Large intestine (tissue), 3 donors: ENCODE measurements around the gene SLC41A3. TPM values are rescaled to one million over a fixed set of nuclear protein-coding genes. Genes with fewer than 3 reads are reported as not detected.

Experiments
- DNase-seq, 2 donors: peaks; one replicate each; pipeline versions ENCODE4 v3.0.0 to v3.0.0-alpha.2; 2013
- H3K27ac ChIP-seq: one replicate; pipeline ENCODE4 v1.5.1; 2013; ENCODE audit warnings: low read length
- H3K27me3 ChIP-seq: 2 replicates; pipeline ENCODE4 v1.6.1; 2013; ENCODE audit warnings: low read length; ENCODE audit not compliant: control insufficient read depth, insufficient read depth
- H3K36me3 ChIP-seq: 2 replicates; pipeline ENCODE4 v1.6.1; 2013; ENCODE audit warnings: low read length; ENCODE audit not compliant: control insufficient read depth, insufficient read depth
- H3K4me1 ChIP-seq: one replicate; pipeline ENCODE4 v1.6.1; 2013; ENCODE audit warnings: low read length; ENCODE audit not compliant: control insufficient read depth, insufficient read depth
- H3K4me3 ChIP-seq: one replicate; pipeline ENCODE4 v1.5.1; 2013; ENCODE audit warnings: low read length
- H3K9me3 ChIP-seq: one replicate; pipeline ENCODE4 v1.6.1; 2013; ENCODE audit warnings: mild to moderate bottlenecking, low read depth, low read length, moderate library complexity; ENCODE audit not compliant: control insufficient read depth
- WGBS: methylation state at CpG from one replicate; pipeline ENCODE4 v1.1.5; 2013; ENCODE audit warnings: low lambda C conversion rate; ENCODE audit not compliant: insufficient coverage; 5-methylcytosine and 5-hydroxymethylcytosine counted together
- polyA plus RNA-seq: library from polyadenylated mRNA; unstranded; fragments of 120-200 nt; gene quantifications from one replicate; pipeline ENCODE4 v1.2.1, GENCODE V29; 2013

SLC41A3 gene
- polyA plus RNA-seq, 1 donor = 32.8 TPM

DNA sequence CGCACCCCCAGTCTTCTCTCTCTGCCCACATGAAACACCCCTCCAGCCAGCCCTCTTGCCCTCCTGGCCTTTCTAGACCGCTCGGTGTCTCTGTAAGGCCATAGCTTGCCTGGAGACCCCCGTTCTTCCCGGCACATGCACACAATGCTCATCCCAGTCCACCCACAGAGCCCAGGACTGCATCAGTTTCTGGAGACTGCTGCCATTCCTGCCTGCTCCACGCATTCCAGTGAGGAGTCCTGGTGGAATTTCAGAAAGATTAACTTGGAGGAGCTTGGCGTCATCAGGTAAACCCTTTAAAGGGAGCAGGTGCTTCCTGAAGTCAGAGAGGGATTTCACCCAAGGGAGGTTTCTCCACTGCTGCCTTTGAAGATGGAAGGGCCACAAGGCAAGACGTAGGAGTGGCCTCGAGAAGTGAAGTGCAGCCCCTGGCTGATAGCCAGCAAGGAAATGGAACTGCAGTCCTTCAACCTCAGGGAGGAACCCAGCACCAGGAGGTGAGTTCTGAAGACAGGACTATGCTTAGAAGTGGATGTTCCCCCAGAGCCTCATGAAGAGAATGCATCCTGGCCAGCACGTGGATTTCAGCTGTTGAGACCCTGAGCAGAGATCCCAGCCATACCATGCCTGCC is 19.2 kb downstream of the SLC41A3 start:
- no peaks in the 10 kb centered on the region for H3K27me3 ChIP-seq
- DNase-seq = peak; percentile 21 to 23
- H3K9me3 ChIP-seq = peaks cover 4% of the 10 kb centered on the region
- H3K4me1 ChIP-seq = no peaks in the 10 kb centered on the region
- no CpG with 5 or more reads among the region's 10 CpGs for WGBS
- no peak overlapping the region for H3K4me3 ChIP-seq
- peaks cover 14% of the 10 kb centered on the region for H3K36me3 ChIP-seq
- H3K27ac ChIP-seq = no peak overlapping the region

DNA sequence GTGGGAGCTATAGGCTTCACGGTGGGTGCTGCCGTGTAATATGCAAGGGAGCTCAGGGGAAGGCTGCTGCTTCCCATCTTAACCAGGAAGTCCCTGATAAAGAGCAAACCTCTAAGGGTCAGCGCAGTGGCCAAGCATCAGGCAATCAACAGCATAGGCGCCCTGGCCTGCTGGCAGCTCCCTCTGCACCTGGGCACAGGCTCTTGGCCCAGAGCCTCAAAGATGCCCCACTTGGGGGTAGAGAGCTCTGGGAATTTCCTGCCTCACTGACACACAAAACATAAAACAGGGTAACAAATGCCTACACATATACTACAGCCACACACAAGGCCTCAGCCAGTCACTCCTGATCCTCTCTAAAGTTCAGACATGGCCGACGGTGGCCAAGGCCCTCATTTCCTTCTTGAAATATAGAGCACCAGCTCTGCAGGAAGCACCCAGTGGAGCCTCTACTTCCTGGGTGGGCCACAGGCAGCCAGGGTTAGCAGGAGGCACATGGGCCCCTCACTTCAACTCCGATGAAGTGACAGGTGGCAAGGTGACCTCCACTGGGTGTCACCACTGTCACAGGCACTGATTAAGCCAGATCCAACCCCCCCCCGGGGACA is 20.5 kb downstream of the SLC41A3 start:
- no peak for DNase-seq
- no peak overlapping the region for H3K27ac ChIP-seq
- peaks cover 4% of the 10 kb centered on the region for H3K9me3 ChIP-seq
- H3K4me1 ChIP-seq = no peaks in the 10 kb centered on the region
- no peaks in the 10 kb centered on the region for H3K27me3 ChIP-seq
- peaks cover 14% of the 10 kb centered on the region for H3K36me3 ChIP-seq
- H3K4me3 ChIP-seq = no peak overlapping the region
- no CpG with 5 or more reads among the region's 8 CpGs for WGBS

DNA sequence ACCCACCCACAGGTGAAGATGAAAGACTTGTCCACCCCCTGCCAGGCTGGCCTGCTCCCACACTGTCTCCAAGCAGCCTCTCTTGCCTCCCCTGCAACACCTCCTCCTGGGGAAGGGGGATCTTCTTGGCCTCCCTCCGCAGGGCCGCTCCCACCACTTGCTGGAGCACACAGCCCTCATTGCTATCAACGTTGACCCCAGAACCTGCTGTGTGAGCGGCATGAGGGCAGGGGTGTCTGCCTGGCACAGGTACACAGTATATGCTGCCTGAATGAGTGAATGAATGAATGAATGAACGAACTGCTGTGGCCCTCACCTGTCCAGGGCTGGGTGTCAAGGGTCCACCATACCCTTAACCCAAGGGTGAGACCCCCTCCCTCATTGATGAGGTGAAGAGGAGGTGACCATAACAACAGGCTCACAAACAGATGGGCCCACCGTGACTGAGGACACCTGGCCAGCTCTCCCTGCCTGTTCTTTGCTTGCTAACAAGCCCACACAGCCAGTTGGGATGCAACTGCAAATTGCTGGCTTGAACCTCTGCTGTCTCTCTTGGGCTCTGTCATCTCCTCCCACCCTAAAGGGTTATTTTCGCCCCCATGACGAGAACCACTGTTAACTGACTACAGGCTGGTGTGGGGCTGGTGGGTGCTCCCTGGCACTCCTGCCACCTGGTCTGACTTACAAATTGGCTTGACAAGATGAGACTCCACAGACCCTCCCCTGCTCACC is 22.5 kb downstream of the SLC41A3 start:
- H3K4me1 ChIP-seq = peaks cover 7% of the 10 kb centered on the region
- no peak overlapping the region for H3K27ac ChIP-seq
- no peaks in the 10 kb centered on the region for H3K9me3 ChIP-seq
- peaks cover 6% of the 10 kb centered on the region for H3K36me3 ChIP-seq
- H3K27me3 ChIP-seq = no peaks in the 10 kb centered on the region
- DNase-seq = no peak
- H3K4me3 ChIP-seq = no peak overlapping the region
- WGBS = no CpG with 5 or more reads among the region's 8 CpGs

DNA sequence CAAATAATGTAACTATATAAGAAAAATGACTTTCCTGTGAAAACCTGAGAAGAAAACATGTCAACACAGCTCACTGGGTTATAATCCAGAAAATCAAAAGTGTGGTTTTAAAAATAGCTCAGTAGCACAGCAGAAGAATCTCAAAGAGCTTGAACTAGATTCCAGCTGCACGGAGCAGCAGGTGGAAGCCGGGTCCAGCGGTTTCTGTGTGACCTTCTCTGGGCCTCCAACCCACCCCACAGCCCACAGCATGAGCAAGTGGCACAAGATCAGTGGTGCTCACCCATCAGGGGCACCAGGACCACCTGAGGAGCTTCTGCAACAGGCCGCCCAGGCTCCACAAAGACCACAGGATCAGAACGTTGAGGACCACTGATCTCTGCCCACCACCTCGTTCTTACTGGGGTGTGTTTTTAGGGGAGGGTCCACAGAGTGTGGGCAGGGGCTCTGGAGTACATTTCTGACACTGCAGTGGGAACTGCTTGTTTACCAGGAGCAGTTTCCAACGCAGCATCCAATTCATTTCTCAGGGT is 23.2 kb downstream of the SLC41A3 start:
- Histone ChIP-seq H3K4me1 (peaks cover 10% of the 10 kb centered on the region), H3K36me3 (peaks cover 3% of the 10 kb centered on the region), H3K4me3 (no peak overlapping the region), H3K27me3 (no peaks in the 10 kb centered on the region), H3K27ac (no peak overlapping the region), H3K9me3 (no peaks in the 10 kb centered on the region)
- WGBS = no CpG with 5 or more reads among the region's 7 CpGs
- DNase-seq = no peak

DNA sequence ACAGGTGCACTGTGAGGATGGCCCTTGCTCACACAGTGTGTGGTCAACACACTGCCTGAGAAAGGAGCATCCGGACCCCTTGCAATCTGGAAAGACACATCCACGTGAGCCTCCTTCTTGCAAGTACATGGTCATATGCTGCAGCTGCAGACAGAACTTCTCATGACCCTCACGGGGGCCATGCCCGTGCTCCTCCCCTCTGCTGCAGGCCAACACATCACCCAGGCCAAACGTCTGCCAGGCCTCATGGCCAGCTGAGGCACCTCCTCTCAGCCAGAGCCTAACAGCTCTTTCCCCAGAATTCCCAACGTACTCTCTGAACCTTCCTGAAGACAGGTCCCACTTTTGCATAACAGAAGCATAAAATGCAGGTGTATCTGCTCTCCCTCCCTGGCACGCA is 25.3 kb downstream of the SLC41A3 start:
- DNase-seq = no peak
- Histone ChIP-seq H3K36me3 (peaks cover 3% of the 10 kb centered on the region), H3K9me3 (no peaks in the 10 kb centered on the region), H3K27me3 (no peaks in the 10 kb centered on the region), H3K4me3 (no peak overlapping the region), H3K27ac (no peak overlapping the region), H3K4me1 (peaks cover 10% of the 10 kb centered on the region)
- no CpG with 5 or more reads among the region's 7 CpGs for WGBS

DNA sequence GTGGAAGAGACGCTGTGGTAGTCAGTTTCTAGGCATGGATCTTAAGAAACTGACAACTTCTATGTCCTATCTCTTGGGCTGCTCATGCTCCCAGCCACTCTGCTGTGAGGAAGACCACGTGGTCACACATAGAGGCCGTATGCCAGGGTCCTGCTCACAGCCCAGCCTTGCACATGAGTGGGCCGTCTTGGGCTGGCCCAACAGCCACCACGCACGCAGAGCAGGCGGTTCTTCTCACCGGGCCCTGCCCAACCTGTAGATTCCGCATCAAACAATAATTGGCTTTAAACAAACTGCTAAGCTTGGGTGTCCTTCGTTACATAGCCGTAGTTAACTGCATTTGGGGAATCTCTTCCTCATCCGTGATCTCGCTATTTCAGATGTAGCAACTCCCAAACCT is 26.0 kb downstream of the SLC41A3 start:
- peaks cover 3% of the 10 kb centered on the region for H3K36me3 ChIP-seq
- DNase-seq = no peak
- peaks cover 10% of the 10 kb centered on the region for H3K4me1 ChIP-seq
- no peaks in the 10 kb centered on the region for H3K27me3 ChIP-seq
- no peaks in the 10 kb centered on the region for H3K9me3 ChIP-seq
- no peak overlapping the region for H3K27ac ChIP-seq
- H3K4me3 ChIP-seq = no peak overlapping the region
- WGBS = 80% methylated on average over 1 of the region's 13 CpGs

DNA sequence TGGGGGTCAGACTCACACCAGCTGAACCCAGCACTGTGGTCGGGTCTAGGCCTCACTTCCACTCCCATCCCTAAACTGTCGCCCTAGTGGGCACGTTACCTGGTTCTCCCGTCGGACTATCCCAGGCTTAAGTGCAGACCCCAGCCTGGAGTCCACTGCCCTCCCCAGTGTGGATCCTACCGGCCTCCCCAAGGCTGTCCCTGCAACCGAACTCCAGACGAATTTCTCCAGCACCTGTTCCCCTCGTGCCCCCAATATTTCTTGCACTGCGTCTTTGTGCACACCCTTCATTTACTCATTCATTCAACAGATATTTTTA is 26.5 kb downstream of the SLC41A3 start:
- no peaks in the 10 kb centered on the region for H3K9me3 ChIP-seq
- peaks cover 10% of the 10 kb centered on the region for H3K4me1 ChIP-seq
- H3K36me3 ChIP-seq = no peaks in the 10 kb centered on the region
- H3K4me3 ChIP-seq = no peak overlapping the region
- DNase-seq = no peak
- 75% methylated on average over 4 of the region's 10 CpGs for whole genome bisulfite sequencing
- H3K27ac ChIP-seq = no peak overlapping the region
- no peaks in the 10 kb centered on the region for H3K27me3 ChIP-seq

DNA sequence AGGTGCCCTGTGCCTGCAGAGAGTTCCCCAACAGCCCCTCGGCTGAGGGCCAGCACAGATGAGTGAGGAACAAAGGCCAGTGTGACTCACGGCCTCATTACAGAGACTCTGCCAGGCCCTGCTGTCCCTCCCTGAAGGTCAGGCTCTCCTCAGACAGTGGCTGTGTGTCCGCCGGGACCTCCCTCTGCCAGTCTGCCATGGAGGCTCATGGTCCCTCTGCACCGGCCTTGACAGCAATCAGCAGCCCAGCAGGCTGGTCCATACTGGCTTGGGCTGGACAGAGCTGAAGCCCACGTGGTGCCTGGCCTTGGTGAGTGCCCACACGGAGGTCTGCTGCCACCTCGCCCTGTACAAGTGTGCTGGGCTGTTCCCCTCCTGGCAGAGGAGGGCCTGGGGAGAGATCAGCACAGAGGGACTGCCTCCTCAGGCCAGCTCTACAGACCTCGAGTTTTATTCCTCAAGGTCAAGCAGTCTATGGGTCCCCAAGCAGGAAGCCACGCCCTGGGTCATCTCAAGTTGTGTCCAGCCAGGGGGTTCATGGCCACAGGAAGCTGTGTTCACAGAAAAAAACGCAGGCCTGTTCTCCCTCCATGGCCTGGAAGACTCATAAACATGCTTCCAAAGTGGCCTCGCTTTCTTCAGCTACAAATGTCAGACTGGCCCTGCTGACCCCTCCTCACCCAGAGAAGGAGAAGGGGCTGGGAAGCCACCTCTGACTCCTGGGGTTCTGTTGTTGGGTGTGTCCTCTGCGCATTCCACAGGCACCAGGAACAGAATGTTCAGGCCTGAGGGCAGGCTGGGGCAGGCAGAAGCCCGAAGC is 27.0 kb downstream of the SLC41A3 start:
- H3K36me3 ChIP-seq = no peaks in the 10 kb centered on the region
- H3K9me3 ChIP-seq = no peaks in the 10 kb centered on the region
- peak overlapping the region; percentile 17 for H3K27ac ChIP-seq
- no peak overlapping the region for H3K4me3 ChIP-seq
- no CpG with 5 or more reads among the region's 14 CpGs for WGBS
- no peaks in the 10 kb centered on the region for H3K27me3 ChIP-seq
- peak; percentile 75 to 80 for DNase-seq
- peaks cover 10% of the 10 kb centered on the region for H3K4me1 ChIP-seq

DNA sequence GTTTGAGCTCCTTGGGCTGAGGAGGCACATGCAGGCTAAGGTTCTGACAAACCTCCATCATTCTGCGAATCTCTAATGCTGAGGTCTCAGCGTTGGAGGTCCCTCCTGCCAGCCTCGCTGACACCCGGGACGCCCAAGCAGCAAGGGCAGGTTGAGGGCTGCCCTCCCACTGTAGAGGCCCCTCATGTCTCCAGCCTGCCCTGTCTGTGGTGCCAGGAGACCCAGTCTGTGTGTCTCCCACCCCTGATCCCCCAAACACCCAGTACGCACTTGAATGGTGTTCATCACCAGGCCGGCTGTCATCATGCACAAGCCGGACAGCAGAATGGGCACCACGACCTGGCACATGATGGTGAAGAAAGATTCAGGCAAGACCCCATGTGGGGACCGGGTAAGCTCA is 27.8 kb downstream of the SLC41A3 start:
- WGBS = no CpG with 5 or more reads among the region's 10 CpGs
- Histone ChIP-seq H3K27me3 (no peaks in the 10 kb centered on the region), H3K36me3 (no peaks in the 10 kb centered on the region), H3K27ac (no peak overlapping the region), H3K4me3 (no peak overlapping the region), H3K9me3 (no peaks in the 10 kb centered on the region), H3K4me1 (peaks cover 10% of the 10 kb centered on the region)
- DNase-seq = no peak

DNA sequence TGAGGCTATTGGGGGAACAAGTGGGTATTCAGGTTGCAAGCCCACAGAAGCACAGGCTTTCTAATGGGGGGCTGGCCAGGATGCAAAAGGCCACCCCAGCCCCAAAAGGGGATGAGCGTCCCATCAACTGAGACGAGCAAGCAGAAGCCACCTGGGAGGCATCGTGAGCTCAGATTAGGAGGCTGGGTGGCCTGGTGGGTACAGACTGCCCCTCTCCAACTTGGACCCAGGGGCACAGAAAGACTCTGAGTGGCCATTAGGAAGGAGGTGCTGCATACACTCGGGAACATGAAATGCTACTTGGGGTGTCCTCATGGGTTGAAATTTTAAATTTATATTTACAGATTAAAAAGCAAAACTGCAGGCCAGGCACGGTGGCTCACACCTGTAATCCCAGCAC is 29.1 kb downstream of the SLC41A3 start:
- Histone ChIP-seq H3K9me3 (no peaks in the 10 kb centered on the region), H3K27me3 (no peaks in the 10 kb centered on the region), H3K4me1 (peaks cover 10% of the 10 kb centered on the region), H3K36me3 (no peaks in the 10 kb centered on the region), H3K4me3 (no peak overlapping the region), H3K27ac (no peak overlapping the region)
- DNase-seq = no peak
- WGBS = no CpG with 5 or more reads among the region's 5 CpGs
